DMS79 (cell line): ENCODE measurements around the gene POTEJ.
"Not testable (repeated sequence)": the region's sequence is repeated elsewhere in the genome, so short reads cannot be mapped to it uniquely, and the experiment has no call there.

ENCODE experiments used
- DNase-seq: peaks from one replicate; lab custom pipeline; 2025; lab: John Stamatoyannopoulos, UW

Gene POTEJ

DNA sequence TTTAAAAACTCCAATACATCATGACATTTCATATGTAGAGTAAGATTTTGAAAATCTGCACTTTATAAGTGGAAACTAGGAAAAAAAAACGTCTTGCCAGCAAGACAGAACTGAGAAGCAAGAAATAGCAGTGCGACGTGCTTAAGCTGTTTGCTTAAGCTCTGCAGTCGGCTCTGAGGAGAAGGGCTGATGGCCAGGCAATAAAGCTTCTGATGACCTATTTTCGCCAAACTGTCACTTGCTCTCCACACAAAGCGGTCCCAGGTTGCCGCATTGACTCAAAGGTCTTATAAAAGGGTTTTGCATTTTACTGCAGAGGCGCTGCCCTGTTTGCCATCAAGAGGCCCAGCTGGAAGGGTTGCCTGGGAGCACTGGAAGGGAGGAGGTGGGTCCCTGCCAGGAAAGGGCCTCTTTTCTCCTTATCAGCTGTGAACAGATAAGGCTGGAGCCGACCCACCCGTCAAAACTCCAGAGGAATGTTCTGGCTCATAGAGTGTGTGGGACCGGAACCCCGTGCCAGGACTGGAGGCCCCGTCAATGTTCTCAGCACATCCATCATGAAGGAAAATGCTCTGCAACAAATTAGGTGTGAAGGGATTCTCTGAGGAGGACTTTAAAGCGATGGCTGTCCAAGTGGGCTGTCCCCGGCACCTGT lies 9.5 kb upstream of the POTEJ start:
- not testable (repeated sequence) for DNase-seq

DNA sequence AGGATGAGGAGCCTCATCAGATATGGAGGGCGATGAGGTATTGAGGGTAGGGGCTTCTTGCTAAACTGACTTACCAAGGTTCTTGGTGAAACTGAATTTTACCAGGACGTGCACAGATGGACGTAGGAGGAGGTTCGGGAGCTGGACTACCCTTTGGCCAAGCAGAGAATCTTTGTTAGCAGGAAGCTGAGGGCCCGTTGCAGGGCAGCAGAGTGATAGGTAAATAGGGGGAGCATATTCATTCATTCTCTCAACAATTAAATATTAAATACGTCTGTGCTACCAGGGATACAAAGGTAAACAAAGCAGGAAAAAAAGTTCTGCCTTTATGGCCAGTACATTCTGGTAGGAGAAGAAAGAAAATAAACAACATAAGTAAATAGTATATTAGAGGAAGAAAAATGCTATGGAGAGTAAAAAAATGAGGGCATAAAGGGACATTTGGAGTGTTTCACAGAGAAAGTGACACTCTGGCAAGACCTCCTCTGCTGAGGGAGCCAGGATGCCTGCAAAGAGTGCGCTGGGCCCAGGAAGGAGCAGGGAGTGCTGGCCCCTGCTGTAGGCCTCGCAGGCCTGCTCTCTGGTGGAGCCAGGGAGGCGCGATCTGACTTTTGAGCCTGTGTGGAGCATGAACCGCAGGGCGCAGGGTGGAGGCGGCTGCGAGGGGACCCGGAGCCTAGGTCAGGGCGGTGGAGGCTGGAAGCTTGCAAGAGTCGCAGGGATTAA lies 2.8 kb upstream of the POTEJ start:
- DNase-seq = not testable (repeated sequence)

DNA sequence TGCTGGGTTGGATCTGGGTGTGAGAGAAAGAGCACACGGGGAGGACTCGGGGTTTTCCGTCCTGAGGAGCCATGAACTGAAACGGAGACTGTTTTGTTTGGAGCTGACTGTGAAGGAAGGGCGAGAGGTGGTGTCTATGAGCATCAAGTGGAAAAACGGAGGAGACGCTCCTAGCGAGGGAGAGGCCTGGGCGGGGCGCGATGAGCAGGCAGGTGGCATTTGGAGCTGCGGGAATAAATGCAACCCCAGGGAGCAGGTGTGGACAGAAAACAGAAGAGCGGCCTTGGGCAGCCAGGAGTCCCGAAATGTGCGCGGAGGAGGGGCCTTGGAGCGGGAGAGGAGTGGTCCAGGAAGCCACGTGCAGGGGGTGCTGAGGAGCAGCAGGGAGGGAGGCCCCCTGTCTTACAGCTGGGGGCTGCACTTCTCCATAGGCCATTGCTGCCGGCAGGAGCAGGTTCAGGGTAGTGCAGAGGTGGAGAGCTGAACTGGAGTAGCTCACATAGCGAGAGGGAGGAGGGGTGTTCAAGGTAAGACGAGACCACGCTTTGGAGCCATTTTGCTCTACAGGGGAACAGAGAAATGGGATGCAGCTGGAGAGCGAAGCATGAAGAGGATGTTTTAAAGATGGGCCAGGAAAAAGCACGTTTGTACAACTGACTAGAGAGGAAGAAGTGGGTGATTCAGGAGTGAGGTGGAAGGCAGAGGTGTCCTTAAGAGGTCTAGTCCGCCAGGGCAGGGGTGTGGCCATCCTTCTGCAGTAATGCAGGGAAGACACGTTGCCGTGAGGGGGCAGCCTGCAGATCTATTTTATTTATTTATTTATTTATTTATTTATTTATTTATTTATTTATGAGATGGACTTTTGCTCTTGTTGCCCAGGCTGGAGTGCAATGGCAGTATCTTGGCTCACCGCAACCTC lies 2.0 kb upstream of the POTEJ start:
- not testable (repeated sequence) for DNase-seq

DNA sequence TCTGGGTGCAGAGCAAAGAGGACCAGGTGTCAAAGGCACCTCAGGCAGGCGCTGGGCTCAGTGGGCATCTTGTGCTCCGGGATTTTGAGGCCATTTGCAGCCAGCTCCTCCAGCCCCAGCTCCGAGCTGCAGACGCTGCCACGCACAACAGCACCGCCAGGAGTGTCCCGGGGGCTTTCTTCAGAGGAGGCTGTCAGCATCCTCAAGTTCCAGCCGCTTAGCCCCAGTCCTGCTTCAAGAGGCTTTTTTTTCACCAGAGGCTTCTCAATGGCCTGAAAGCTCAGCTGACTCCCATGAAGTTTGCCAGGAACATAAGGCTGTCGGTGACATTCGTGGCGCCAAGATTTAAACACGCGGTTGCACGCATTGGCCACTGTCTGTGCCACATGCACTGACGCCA lies 754 bp upstream of the POTEJ start:
- not testable (repeated sequence) for DNase-seq

DNA sequence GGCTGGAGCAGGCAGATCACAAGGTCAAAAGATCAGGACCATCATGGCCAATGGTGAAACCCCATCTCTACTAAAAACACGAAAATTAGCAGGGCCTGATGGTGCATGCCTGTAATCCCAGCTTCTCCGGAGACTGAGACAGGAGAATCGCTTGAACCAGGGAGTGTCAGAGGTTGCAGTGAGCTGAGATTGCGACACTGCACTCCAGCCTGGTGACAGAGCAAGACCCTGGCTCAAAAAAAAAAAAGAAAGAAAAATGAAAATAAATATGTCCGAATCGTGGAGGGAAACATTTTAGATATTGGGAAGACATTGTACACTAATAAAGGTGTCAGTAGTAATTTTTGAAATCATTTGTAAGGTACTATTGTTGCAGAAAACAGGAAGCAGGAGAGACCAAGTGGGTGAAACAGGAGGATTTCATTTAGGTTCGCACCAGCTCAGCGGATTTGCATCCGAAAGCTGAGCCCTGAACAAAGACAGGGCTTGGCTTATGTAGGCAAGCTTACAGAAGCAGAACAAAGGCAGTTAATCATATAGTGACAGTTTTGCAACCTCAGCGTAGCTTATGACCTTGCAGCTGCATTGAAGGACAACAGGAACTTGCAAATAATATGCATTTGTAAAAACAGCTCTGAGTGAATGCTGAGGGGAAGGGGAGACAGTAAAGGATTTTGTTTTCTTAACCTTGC lies 17.7 kb downstream of the POTEJ start:
- not testable (repeated sequence) for DNase-seq

DNA sequence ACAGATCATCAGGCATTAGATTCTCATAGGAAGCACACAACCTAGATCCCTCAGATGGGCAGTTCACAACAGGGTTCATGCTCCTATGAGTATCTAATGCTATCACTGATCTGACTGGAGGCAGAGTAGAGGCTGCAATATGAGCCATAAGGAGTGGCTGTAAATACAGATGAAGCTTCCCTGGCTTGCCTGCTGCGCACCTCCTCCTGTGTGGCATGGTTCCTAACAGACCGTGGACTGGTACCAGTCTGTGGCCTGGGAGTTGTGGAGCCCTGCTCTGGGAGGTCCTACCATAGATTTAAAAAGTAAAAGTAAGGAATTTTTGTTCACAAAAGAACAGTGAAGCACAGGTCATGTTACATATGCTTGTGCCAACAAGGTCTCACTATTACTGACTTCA lies 27.7 kb downstream of the POTEJ start:
- DNase-seq = not testable (repeated sequence)

DNA sequence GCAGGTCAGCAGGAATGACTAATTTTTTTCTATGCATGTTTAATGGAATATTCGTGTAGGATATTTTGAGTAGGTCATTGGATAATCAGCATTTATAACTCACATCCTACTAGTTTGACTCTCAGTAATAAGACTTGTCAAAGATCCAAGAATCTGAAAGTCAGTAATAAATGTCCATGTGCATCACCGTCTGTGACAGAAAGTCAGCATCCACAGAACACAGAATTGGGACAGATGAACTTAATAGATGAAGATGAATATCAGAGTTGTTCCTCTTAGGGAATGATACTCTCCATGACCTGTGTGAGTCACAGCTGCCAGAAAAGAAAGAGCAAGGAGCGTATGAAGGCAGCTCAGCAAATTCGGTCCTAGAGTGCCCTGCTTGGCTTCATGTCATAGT lies 30.4 kb downstream of the POTEJ start:
- not testable (repeated sequence) for DNase-seq

DNA sequence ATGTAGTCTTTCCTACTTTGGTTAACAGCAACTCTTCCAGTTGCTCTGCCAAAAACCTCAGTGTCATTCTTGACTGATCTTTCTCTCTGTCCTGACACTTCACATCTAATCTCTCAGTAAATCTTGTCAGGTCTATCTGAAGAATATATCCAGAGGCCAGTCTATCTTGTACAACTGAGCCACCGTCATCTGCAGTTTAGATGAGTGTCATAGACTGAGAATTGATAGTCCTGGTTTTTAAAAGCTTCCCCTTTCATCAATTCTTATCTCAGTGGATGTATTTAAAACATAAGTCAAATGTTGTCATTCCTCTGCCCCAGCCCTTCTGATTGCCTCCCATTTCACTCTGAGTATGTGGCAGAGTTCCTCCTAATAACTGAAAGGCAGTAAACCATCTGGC lies 38.0 kb downstream of the POTEJ start:
- not testable (repeated sequence) for DNase-seq

DNA sequence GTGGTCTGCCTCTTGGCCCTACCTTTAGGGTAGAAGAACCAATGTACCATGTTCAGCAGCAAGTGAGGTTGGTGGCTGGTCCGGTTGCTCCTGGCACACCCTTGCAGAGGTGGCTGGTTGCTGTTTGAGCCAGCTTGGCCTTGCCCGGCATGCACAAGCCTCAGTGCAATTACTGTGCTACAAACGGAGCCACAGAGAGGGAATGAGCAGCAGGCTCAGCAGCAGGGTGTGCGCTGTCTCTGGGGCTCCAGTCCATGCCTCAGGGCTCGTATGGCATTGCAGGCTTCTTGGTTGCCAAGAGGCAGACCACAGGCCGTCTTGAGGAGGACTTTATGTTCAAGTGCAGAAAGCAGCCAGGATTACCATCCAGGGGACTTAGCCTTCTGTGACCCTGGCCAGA lies 53.3 kb downstream of the POTEJ start:
- not testable (repeated sequence) for DNase-seq

DNA sequence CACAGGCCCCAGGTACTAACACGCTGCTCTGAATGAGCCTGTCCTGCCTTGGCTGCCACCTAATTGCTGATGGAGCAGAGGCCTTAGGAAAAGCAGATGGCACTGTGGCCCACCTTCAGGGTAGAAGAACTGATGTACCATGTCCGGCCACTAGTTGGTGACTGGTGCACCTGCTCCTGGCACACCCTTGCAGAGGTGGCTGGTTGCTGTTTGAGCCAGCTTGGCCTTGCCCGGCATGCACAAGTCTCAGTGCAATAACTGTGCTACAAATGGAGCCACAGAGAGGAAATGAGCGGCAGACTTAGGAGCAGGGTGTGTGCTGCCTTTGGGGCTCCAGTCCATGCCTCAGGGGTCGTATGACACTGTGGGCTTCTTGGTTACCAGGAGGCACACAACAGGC lies 54.4 kb downstream of the POTEJ start:
- not testable (repeated sequence) for DNase-seq

DNA sequence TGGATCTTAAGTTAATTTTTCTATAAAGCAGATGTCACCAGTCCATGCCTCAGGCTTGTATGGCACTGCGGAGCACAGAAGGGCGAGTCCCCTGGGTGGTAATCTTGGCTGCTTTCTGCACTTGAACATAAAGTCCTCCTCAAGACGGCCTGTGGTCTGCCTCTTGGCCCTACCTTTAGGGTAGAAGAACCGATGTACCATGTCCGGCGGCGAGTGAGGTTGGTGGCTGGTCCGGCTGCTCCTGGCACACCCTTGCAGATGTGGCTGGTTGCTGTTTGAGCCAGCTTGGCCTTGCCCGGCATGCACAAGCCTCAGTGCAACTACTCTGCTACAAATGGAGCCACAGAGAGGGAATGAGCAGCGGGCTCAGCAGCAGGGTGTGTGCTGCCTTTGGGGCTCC lies 56.3 kb downstream of the POTEJ start:
- not testable (repeated sequence) for DNase-seq

DNA sequence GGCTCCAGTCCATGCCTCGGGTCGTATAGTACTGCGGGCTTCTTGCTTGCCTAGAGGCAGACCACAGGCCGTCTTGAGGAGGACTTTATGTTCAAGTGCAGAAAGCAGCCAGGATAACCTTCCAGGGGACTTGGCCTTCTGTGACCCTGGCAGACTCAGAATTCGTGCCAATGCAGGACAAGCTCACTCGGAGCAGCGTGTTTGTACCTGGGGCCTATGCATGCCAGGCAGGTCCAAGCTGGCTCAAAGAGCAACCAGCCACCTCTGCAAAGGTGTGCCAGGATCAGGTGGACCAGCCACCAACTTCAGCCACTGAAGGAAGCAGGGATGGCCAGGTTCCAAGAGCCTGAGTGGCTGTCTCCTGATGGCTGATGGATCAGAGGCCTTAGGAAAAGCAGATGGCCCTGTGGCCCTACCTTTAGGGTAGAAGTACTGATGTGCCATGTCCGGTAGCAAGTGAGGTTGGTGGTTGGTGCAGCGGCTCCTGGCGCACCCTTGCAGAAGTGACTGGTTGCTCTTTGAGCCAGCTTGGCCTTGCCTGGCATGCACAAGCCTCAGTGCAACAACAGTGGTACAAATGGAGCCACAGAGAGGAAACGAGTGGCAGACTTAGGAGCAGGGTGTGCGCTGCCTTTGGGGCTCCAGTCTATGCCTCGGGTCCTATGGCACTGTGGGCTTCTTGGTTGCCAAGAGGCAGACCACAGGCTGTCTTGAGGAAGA lies 58.9 kb downstream of the POTEJ start:
- not testable (repeated sequence) for DNase-seq

DNA sequence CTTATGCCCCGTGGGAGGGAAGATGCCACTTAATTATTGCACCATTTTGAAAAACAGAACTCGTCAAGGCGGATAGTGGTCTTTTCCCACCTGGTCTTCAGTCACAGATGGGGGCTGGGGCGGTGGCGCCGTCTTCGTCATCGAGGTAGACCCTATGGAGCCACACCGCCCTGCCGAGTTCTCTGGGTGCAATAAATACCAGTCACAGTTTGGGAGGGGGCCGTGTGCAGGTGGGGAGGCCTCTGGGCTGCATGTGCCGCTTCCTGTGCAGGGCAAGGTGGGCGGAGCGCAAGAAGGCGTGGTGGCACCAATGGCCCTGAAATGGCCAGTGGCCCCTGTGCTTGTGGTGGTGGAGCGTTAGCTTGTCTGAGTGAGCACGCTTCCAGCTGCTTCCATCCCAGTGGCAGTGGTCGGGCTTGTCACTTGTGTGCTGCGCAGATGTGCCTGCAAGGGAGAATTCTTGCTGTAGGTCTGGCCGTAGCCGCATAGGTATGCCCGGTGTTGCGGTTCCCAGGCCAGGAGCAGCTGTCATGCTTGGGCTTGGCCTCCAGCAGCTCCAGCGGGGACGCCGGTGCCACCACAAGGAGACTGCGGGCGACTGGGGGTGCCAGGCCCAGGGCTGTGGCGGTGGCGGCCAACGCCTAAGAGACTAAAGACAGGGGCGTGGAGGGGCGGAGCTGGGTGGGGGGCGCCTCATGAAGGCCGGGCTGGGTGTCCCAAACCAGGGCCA lies 81.0 kb downstream of the POTEJ start:
- not testable (repeated sequence) for DNase-seq

DNA sequence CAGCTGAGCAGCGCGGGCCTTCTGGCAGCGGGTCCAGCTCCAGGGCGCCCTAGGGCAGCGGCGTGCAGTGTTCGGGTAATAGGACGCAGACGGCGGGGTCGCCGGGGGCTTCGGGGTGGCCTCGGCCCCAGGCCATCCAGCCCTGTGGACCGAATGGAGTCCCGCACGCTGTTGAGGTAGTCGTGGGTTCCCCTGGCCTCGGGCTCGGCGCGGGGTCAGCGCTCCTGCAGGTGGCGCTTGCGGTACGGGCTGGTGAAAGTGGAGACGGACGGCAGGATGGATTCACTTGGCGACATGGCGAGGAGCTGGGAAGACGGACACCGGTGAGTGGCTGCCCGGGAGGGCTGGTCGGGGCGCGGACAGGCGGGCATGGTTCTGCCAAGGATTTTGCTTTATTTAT lies 82.2 kb downstream of the POTEJ start:
- DNase-seq = not testable (repeated sequence)

DNA sequence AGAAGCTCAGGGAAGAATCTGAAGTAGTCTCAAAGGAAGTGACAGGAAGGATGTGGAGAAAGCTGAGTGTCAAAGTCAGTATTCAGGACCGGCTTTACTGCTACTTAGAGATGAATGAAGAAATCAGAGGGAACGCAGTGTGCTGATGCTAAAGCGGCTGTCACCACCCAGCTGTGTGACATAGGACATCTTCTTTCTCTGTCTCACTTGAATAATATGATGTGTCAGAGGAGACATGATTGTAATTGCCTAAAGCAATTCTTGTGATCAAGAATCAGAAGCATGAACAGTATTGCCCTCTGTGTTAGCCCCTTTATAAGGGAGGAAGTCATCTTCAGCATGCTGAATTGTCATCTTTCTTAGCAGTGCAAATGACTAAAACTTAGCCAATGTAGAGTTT lies 92.0 kb downstream of the POTEJ start:
- not testable (repeated sequence) for DNase-seq
